ENCODE data around the gene PRKCE.

PRKCE gene

GRCh38 chr2:45676088-45676487 lies 24.6 kb downstream of the PRKCE start:
- no peak overlapping the region for H3K4me3 Mint-ChIP-seq
- H3K4me1 Mint-ChIP-seq, result peaks cover 31% of the 10 kb centered on the region
- no peaks in the 10 kb centered on the region for H3K36me3 Mint-ChIP-seq (ENCODE audit: low read depth)
- H3K9me3 Mint-ChIP-seq, result no peaks in the 10 kb centered on the region
- no peak for TF ChIP-seq CTCF (IDR thresholded peaks at IDR 0.05; ENCODE audit: unreplicated experiment in 3 of 3)
- H3K27me3 Mint-ChIP-seq (ENCODE audit: low read depth), result peaks cover 4% of the 10 kb centered on the region
- peak overlapping the region; percentile 85 to 98 (median 95) for H3K27ac Mint-ChIP-seq

- Mint-ChIP-seq H3K4me3 (no peak overlapping the region), H3K27ac (no peak overlapping the region), H3K4me1 (peaks cover 35% of the 10 kb centered on the region), H3K36me3 (ENCODE audit: low read depth) (no peaks in the 10 kb centered on the region), H3K27me3 (ENCODE audit: low read depth) (peaks cover 10% of the 10 kb centered on the region), H3K9me3 (no peaks in the 10 kb centered on the region)
- TF ChIP-seq CTCF (IDR thresholded peaks at IDR 0.05; ENCODE audit: unreplicated experiment in 3 of 3), result no peak
These were observed 27.4 kb downstream of the PRKCE start for GRCh38 chr2:45678791-45679348.

- no peak overlapping the region for H3K27ac Mint-ChIP-seq
- H3K4me3 Mint-ChIP-seq, result no peak overlapping the region
- no peaks in the 10 kb centered on the region for H3K9me3 Mint-ChIP-seq
- H3K36me3 Mint-ChIP-seq (ENCODE audit: low read depth), result no peaks in the 10 kb centered on the region
- H3K27me3 Mint-ChIP-seq (ENCODE audit: low read depth), result peaks cover 6% of the 10 kb centered on the region
- no peak for TF ChIP-seq CTCF (IDR thresholded peaks at IDR 0.05; ENCODE audit: unreplicated experiment in 3 of 3)
- peaks cover 20% of the 10 kb centered on the region for H3K4me1 Mint-ChIP-seq
These were observed 29.0 kb downstream of the PRKCE start for GRCh38 chr2:45680351-45680967.

GRCh38 chr2:45681675-45682074 lies 30.2 kb downstream of the PRKCE start:
- Mint-ChIP-seq H3K36me3 (ENCODE audit: low read depth) (no peaks in the 10 kb centered on the region), H3K4me3 (no peak overlapping the region), H3K27me3 (ENCODE audit: low read depth) (peaks cover 6% of the 10 kb centered on the region), H3K27ac (no peak overlapping the region), H3K4me1 (peaks cover 13% of the 10 kb centered on the region), H3K9me3 (no peaks in the 10 kb centered on the region)
- TF ChIP-seq CTCF (IDR thresholded peaks at IDR 0.05; ENCODE audit: unreplicated experiment in 3 of 3), result no peak

GRCh38 chr2:45683292-45683691 lies 31.8 kb downstream of the PRKCE start:
- H3K27me3 Mint-ChIP-seq (ENCODE audit: low read depth), result peaks cover 6% of the 10 kb centered on the region
- H3K9me3 Mint-ChIP-seq, result no peaks in the 10 kb centered on the region
- TF ChIP-seq CTCF (IDR thresholded peaks at IDR 0.05; ENCODE audit: unreplicated experiment in 3 of 3), result no peak
- no peak overlapping the region for H3K27ac Mint-ChIP-seq
- H3K4me1 Mint-ChIP-seq, result peaks cover 13% of the 10 kb centered on the region
- H3K36me3 Mint-ChIP-seq (ENCODE audit: low read depth), result no peaks in the 10 kb centered on the region
- H3K4me3 Mint-ChIP-seq, result no peak overlapping the region

GRCh38 chr2:45684756-45685155 lies 33.3 kb downstream of the PRKCE start:
- H3K4me3 Mint-ChIP-seq, result no peak overlapping the region
- H3K36me3 Mint-ChIP-seq (ENCODE audit: low read depth), result no peaks in the 10 kb centered on the region
- peaks cover 6% of the 10 kb centered on the region for H3K27me3 Mint-ChIP-seq (ENCODE audit: low read depth)
- TF ChIP-seq CTCF (IDR thresholded peaks at IDR 0.05; ENCODE audit: unreplicated experiment in 3 of 3), result no peak
- H3K9me3 Mint-ChIP-seq, result no peaks in the 10 kb centered on the region
- no peak overlapping the region for H3K27ac Mint-ChIP-seq
- peaks cover 20% of the 10 kb centered on the region for H3K4me1 Mint-ChIP-seq

Measured in nephron (organoid).